ENCODE measurements around the gene GABBR1.

Gene GABBR1

DNA sequence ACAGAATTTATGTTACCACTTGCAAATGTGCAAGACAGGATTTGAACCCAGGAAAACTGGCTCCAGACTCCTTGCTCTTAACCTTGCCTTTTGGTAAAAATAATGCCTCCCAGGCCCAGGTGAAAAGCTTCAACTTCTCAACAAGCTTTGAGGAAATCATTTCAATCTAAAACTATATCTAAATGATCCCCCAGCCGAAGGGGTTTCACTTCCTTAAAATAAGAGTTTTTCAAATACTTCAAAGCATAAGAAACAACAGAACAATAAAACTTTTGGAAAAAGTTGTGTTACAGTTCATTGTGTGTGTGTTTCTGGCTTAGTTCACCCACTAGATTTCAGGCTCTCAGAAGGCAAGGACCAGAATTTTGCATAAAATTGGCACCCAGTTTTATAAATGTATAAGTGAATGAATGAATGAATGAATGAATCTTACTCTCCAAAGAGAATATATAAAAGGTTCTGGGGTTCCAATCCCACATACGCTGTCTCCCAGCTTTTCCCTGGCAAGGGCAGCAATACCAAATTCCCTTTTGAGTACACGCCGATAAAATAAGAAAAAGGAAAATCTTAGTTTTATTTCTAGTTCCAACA lies 42.7 kb downstream of the GABBR1 start:
- Histone ChIP-seq H4K8ac (ENCODE audit: low read depth, low read length) (no peak overlapping the region), H3K4me1 (ENCODE audit: control insufficient read depth, low read depth, low read length) (no peaks in the 10 kb centered on the region), H2BK5ac (ENCODE audit: low read length) (no peak overlapping the region), H2BK120ac (ENCODE audit: low read depth, low read length) (no peak overlapping the region), H2AK5ac (ENCODE audit: low read length) (no peak overlapping the region), H3K79me1 (ENCODE audit: low read length) (no peaks in the 10 kb centered on the region), H3K23ac (ENCODE audit: low read length) (no peak overlapping the region), H2BK15ac (replicated peaks; ENCODE audit: low read depth) (no peak overlapping the region), H3K79me2 (ENCODE audit: control insufficient read depth, insufficient read depth, low read length) (no peaks in the 10 kb centered on the region), H3K27ac (ENCODE audit: low read depth, low read length) (no peak overlapping the region), H3K4ac (ENCODE audit: low read depth, low read length) (no peak overlapping the region), H3K4me3 (ENCODE audit: low read length) (no peak overlapping the region), H4K5ac (ENCODE audit: low read length) (no peak overlapping the region), H3K27me3 (ENCODE audit: insufficient read depth, low read length, poor library complexity) (no peaks in the 10 kb centered on the region), H3K18ac (ENCODE audit: low read length) (no peak overlapping the region), H3K4me2 (ENCODE audit: low read length) (no peak overlapping the region), H3K56ac (ENCODE audit: low read length) (no peak overlapping the region), H3K36me3 (ENCODE audit: control insufficient read depth, insufficient read depth, low read length) (no peaks in the 10 kb centered on the region), H3K9ac (ENCODE audit: low read length) (no peak overlapping the region)
- no peak for DNase-seq
- WGBS (ENCODE audit: extremely low coverage, insufficient coverage, low lambda C conversion rate), result no CpG with 5 or more reads among the region's 4 CpGs

DNA sequence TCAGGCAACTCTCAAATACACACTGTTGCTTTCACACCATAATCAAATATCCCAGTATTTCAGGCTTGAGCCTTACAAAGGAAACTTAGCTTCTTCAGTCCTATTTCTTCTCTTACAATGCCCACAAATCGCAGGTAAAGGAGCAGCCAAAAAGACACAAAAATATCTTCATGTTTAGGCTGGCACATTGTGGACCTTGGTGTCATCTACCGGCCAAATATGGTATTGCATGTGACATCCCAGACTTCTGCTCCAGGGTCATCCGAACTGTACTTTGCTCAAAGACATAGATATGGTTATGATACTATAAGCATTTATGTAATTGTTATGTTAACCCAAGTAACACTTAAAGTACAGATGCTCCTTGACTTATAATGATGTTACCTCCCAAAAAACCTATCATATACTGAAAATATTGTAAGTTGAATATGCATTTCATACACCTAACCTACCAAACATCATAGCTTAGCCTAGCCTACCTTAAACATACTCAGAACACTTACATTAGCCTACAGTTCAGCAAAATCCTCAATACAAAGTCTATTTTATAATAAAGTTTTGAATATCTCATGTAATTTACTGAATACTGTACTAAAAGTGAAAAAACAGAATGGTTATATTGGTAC lies 43.4 kb downstream of the GABBR1 start:
- no peak overlapping the region for H2BK120ac ChIP-seq (ENCODE audit: low read depth, low read length)
- H3K4me2 ChIP-seq (ENCODE audit: low read length), result no peak overlapping the region
- no peaks in the 10 kb centered on the region for H3K4me1 ChIP-seq (ENCODE audit: control insufficient read depth, low read depth, low read length)
- H3K79me1 ChIP-seq (ENCODE audit: low read length), result no peaks in the 10 kb centered on the region
- no peaks in the 10 kb centered on the region for H3K36me3 ChIP-seq (ENCODE audit: control insufficient read depth, insufficient read depth, low read length)
- DNase-seq, result peak; percentile 55
- H3K4ac ChIP-seq (ENCODE audit: low read depth, low read length), result no peak overlapping the region
- no peak overlapping the region for H2AK5ac ChIP-seq (ENCODE audit: low read length)
- H3K79me2 ChIP-seq (ENCODE audit: control insufficient read depth, insufficient read depth, low read length), result no peaks in the 10 kb centered on the region
- H4K5ac ChIP-seq (ENCODE audit: low read length), result no peak overlapping the region
- no peak overlapping the region for H3K27ac ChIP-seq (ENCODE audit: low read depth, low read length)
- no peaks in the 10 kb centered on the region for H3K27me3 ChIP-seq (ENCODE audit: insufficient read depth, low read length, poor library complexity)
- WGBS (ENCODE audit: extremely low coverage, insufficient coverage, low lambda C conversion rate), result no CpG with 5 or more reads among the region's 3 CpGs
- no peak overlapping the region for H3K56ac ChIP-seq (ENCODE audit: low read length)
- H3K4me3 ChIP-seq (ENCODE audit: low read length), result no peak overlapping the region
- H3K23ac ChIP-seq (ENCODE audit: low read length), result no peak overlapping the region
- no peak overlapping the region for H4K8ac ChIP-seq (ENCODE audit: low read depth, low read length)
- no peak overlapping the region for H3K18ac ChIP-seq (ENCODE audit: low read length)
- no peak overlapping the region for H2BK15ac ChIP-seq (replicated peaks; ENCODE audit: low read depth)
- no peak overlapping the region for H2BK5ac ChIP-seq (ENCODE audit: low read length)
- H3K9ac ChIP-seq (ENCODE audit: low read length), result no peak overlapping the region

DNA sequence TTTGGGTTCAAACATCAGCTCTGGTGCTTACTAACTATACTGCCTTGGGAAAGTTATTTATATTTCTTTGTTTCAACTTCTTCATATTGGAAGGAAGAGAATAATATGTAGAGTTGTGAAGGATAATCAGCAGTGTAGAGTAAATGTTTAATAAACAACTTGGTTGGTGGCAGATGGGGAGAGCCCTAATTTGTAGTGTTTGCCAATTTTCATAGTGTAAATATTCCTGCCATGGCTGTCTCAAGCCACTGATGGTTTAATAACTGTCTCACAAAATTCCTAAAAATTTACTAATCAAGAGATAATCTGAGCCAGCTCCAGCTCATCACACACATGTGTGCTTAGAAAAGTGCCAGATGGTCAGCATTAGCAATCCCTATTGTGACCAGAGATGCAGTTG lies 48.2 kb downstream of the GABBR1 start, which contains the start of gene OR2H2:
TSS of gene OR2H2 (plus strand) at position 301 of the 400 bp plus-strand sequence. CDS start 2,824 bp downstream, outside the sequence.
- Histone ChIP-seq H3K79me1 (ENCODE audit: low read length) (no peaks in the 10 kb centered on the region), H3K4me2 (ENCODE audit: low read length) (no peak within 1 kb of the TSS), H3K18ac (ENCODE audit: low read length) (no peak within 1 kb of the TSS), H3K36me3 (ENCODE audit: control insufficient read depth, insufficient read depth, low read length) (no peaks in the 10 kb centered on the region), H3K27ac (ENCODE audit: low read depth, low read length) (no peak within 1 kb of the TSS), H3K4me1 (ENCODE audit: control insufficient read depth, low read depth, low read length) (no peaks in the 10 kb centered on the region), H2BK120ac (ENCODE audit: low read depth, low read length) (no peak within 1 kb of the TSS), H4K5ac (ENCODE audit: low read length) (no peak within 1 kb of the TSS), H3K79me2 (ENCODE audit: control insufficient read depth, insufficient read depth, low read length) (no peaks in the 10 kb centered on the region), H2BK5ac (ENCODE audit: low read length) (no peak within 1 kb of the TSS), H3K27me3 (ENCODE audit: insufficient read depth, low read length, poor library complexity) (no peaks in the 10 kb centered on the region), H3K9ac (ENCODE audit: low read length) (no peak within 1 kb of the TSS), H2AK5ac (ENCODE audit: low read length) (no peak within 1 kb of the TSS), H3K56ac (ENCODE audit: low read length) (no peak within 1 kb of the TSS), H3K23ac (ENCODE audit: low read length) (no peak within 1 kb of the TSS), H4K8ac (ENCODE audit: low read depth, low read length) (no peak within 1 kb of the TSS), H2BK15ac (replicated peaks; ENCODE audit: low read depth) (no peak within 1 kb of the TSS), H3K4me3 (ENCODE audit: low read length) (no peak within 1 kb of the TSS), H3K4ac (ENCODE audit: low read depth, low read length) (no peak within 1 kb of the TSS)
- DNase-seq, result no peak

DNA sequence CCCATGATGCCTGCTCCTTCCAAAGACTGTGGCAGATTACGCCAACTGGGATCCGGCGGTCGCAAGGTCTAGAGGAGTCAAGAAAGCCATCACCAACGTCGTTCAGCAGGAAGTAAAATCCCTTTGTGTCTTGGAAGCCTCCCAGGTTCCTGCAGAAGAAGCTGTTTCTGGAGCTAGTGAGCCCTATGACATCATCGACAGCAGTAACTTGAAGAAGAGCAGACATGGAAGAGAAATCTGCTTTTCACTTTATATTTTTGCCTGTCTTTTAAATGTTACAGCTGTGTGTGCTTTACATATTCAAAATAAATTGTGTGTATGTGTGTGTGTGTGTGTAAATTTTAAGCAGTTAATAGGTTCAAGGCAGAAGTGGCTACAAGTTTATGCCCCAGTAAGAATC lies 55.4 kb downstream of the GABBR1 start:
- Histone ChIP-seq H3K18ac (ENCODE audit: low read length) (no peak overlapping the region), H3K9ac (ENCODE audit: low read length) (no peak overlapping the region), H3K4me1 (ENCODE audit: control insufficient read depth, low read depth, low read length) (no peaks in the 10 kb centered on the region), H3K79me2 (ENCODE audit: control insufficient read depth, insufficient read depth, low read length) (no peaks in the 10 kb centered on the region), H2BK120ac (ENCODE audit: low read depth, low read length) (no peak overlapping the region), H3K36me3 (ENCODE audit: control insufficient read depth, insufficient read depth, low read length) (no peaks in the 10 kb centered on the region), H2BK15ac (replicated peaks; ENCODE audit: low read depth) (no peak overlapping the region), H2AK5ac (ENCODE audit: low read length) (no peak overlapping the region), H4K8ac (ENCODE audit: low read depth, low read length) (no peak overlapping the region), H3K4ac (ENCODE audit: low read depth, low read length) (no peak overlapping the region), H3K56ac (ENCODE audit: low read length) (no peak overlapping the region), H4K5ac (ENCODE audit: low read length) (no peak overlapping the region), H2BK5ac (ENCODE audit: low read length) (no peak overlapping the region), H3K27me3 (ENCODE audit: insufficient read depth, low read length, poor library complexity) (no peaks in the 10 kb centered on the region), H3K4me2 (ENCODE audit: low read length) (no peak overlapping the region), H3K4me3 (ENCODE audit: low read length) (no peak overlapping the region), H3K27ac (ENCODE audit: low read depth, low read length) (no peak overlapping the region), H3K79me1 (ENCODE audit: low read length) (no peaks in the 10 kb centered on the region), H3K23ac (ENCODE audit: low read length) (no peak overlapping the region)
- no CpG with 5 or more reads among the region's 7 CpGs for WGBS (ENCODE audit: extremely low coverage, insufficient coverage, low lambda C conversion rate)
- no peak for DNase-seq

DNA sequence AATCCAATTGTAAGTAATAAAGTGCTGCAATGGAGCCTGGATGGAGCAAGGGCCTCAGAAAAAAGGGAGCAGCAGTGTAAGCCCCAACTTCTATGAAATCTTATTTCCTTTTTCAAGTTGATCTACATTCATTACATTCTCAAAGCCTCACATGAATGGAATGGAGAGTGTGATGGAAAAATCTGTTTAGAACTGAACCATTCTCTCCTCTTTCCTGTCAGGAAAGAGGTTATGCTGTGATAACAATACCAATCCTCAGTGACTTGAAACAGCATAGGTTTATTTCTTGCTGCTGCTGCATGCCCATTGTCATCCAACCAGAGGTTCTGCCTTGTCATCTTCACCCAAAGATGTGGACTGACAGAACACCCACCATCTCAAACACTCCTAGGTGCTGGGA lies 56.9 kb downstream of the GABBR1 start:
- no peak overlapping the region for H2BK15ac ChIP-seq (replicated peaks; ENCODE audit: low read depth)
- no peak overlapping the region for H3K4me2 ChIP-seq (ENCODE audit: low read length)
- H3K79me1 ChIP-seq (ENCODE audit: low read length), result no peaks in the 10 kb centered on the region
- H2AK5ac ChIP-seq (ENCODE audit: low read length), result no peak overlapping the region
- H3K27ac ChIP-seq (ENCODE audit: low read depth, low read length), result no peak overlapping the region
- no peaks in the 10 kb centered on the region for H3K79me2 ChIP-seq (ENCODE audit: control insufficient read depth, insufficient read depth, low read length)
- H3K18ac ChIP-seq (ENCODE audit: low read length), result no peak overlapping the region
- peak overlapping the region; percentile 57 for H3K23ac ChIP-seq (ENCODE audit: low read length)
- H3K4me1 ChIP-seq (ENCODE audit: control insufficient read depth, low read depth, low read length), result no peaks in the 10 kb centered on the region
- no peak overlapping the region for H2BK120ac ChIP-seq (ENCODE audit: low read depth, low read length)
- no peaks in the 10 kb centered on the region for H3K36me3 ChIP-seq (ENCODE audit: control insufficient read depth, insufficient read depth, low read length)
- H4K5ac ChIP-seq (ENCODE audit: low read length), result no peak overlapping the region
- no peak for DNase-seq
- H3K4ac ChIP-seq (ENCODE audit: low read depth, low read length), result no peak overlapping the region
- no peak overlapping the region for H4K8ac ChIP-seq (ENCODE audit: low read depth, low read length)
- no peak overlapping the region for H3K4me3 ChIP-seq (ENCODE audit: low read length)
- no peaks in the 10 kb centered on the region for H3K27me3 ChIP-seq (ENCODE audit: insufficient read depth, low read length, poor library complexity)
- H3K56ac ChIP-seq (ENCODE audit: low read length), result no peak overlapping the region
- H2BK5ac ChIP-seq (ENCODE audit: low read length), result no peak overlapping the region
- no peak overlapping the region for H3K9ac ChIP-seq (ENCODE audit: low read length)

DNA sequence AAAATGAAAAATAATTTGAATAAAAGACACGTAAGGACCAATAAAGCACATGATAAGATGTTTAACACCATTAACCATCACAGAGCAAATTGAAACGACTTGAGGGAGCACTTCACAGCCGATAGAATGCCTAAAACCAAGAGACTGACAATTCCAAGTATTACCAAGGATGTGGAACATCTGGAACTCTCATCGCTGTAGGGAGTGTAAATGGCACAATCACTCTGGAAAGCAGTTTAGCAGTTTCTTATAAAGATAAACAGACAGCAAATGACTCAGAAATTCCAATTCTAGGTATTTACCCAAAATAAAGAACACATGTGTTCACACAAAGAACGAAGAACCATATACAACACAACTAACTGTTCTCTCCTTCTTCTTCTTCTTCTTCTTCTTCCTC lies 65.0 kb downstream of the GABBR1 start:
- H3K9ac ChIP-seq (ENCODE audit: low read length), result no peak overlapping the region
- no peak overlapping the region for H3K18ac ChIP-seq (ENCODE audit: low read length)
- no peak overlapping the region for H2BK15ac ChIP-seq (replicated peaks; ENCODE audit: low read depth)
- no peaks in the 10 kb centered on the region for H3K79me2 ChIP-seq (ENCODE audit: control insufficient read depth, insufficient read depth, low read length)
- no peak overlapping the region for H2AK5ac ChIP-seq (ENCODE audit: low read length)
- no peaks in the 10 kb centered on the region for H3K27me3 ChIP-seq (ENCODE audit: insufficient read depth, low read length, poor library complexity)
- no peak overlapping the region for H3K4me2 ChIP-seq (ENCODE audit: low read length)
- no peak overlapping the region for H2BK120ac ChIP-seq (ENCODE audit: low read depth, low read length)
- H4K8ac ChIP-seq (ENCODE audit: low read depth, low read length), result no peak overlapping the region
- no peak for DNase-seq
- no peak overlapping the region for H4K5ac ChIP-seq (ENCODE audit: low read length)
- H3K4ac ChIP-seq (ENCODE audit: low read depth, low read length), result no peak overlapping the region
- no peak overlapping the region for H3K23ac ChIP-seq (ENCODE audit: low read length)
- H3K27ac ChIP-seq (ENCODE audit: low read depth, low read length), result no peak overlapping the region
- H3K4me3 ChIP-seq (ENCODE audit: low read length), result no peak overlapping the region
- no peaks in the 10 kb centered on the region for H3K36me3 ChIP-seq (ENCODE audit: control insufficient read depth, insufficient read depth, low read length)
- H3K56ac ChIP-seq (ENCODE audit: low read length), result no peak overlapping the region
- H3K4me1 ChIP-seq (ENCODE audit: control insufficient read depth, low read depth, low read length), result no peaks in the 10 kb centered on the region
- no peaks in the 10 kb centered on the region for H3K79me1 ChIP-seq (ENCODE audit: low read length)
- no peak overlapping the region for H2BK5ac ChIP-seq (ENCODE audit: low read length)
- no CpG with 5 or more reads among the region's 5 CpGs for WGBS (ENCODE audit: extremely low coverage, insufficient coverage, low lambda C conversion rate)
